Measurements from ENCODE around the gene ONECUT1. TPM values are rescaled to one million over a fixed set of nuclear protein-coding genes. Genes with fewer than 3 reads are reported as not detected.

The ONECUT1 gene
- total and polyA plus RNA-seq, 2 experiments from 2014 or later, result 5.9 to 9.5 TPM

- H3K79me2 ChIP-seq, result no peaks in the 10 kb centered on the region
- 53% methylated on average over 3 of the region's 3 CpGs for WGBS (ENCODE audit: low lambda C conversion rate, missing lambda C conversion rate)
- TF ChIP-seq EZH2phosphoT487 (IDR thresholded peaks at IDR 0.05; ENCODE audit: low read depth, severe bottlenecking, unreplicated experiment) (no peak), EZH2 (IDR thresholded peaks at IDR 0.05; ENCODE audit: borderline replicate concordance) (no peak)
Observed at GRCh38 chr15:52731004-52731403, 59.1 kb downstream of the ONECUT1 start.

GRCh38 chr15:52730594-52730993, 59.5 kb downstream of the ONECUT1 start:
- 83% methylated on average over 7 of the region's 7 CpGs for WGBS (ENCODE audit: low lambda C conversion rate, missing lambda C conversion rate)
- no peak overlapping the region for H3K27ac ChIP-seq
- H3K4me3 ChIP-seq, result no peak overlapping the region
- TF ChIP-seq EZH2phosphoT487 (IDR thresholded peaks at IDR 0.05; ENCODE audit: low read depth, severe bottlenecking, unreplicated experiment) (no peak), EZH2 (IDR thresholded peaks at IDR 0.05; ENCODE audit: borderline replicate concordance) (no peak), CTCF (IDR thresholded peaks at IDR 0.05; ENCODE audit: poor library complexity) (no peak)
- no peaks in the 10 kb centered on the region for H3K27me3 ChIP-seq
- no peaks in the 10 kb centered on the region for H3K9me2 ChIP-seq (replicated peaks; ENCODE audit: insufficient read depth)
- H2AFZ ChIP-seq, result no peak overlapping the region
- no peaks in the 10 kb centered on the region for H3K79me2 ChIP-seq
- H3K36me3 ChIP-seq (replicated peaks; ENCODE audit: insufficient read depth, low read depth), result no peaks in the 10 kb centered on the region
- peaks cover 7% of the 10 kb centered on the region for H3K4me1 ChIP-seq (ENCODE audit: insufficient read depth)
- H3K9me3 ChIP-seq (ENCODE audit: low read depth), result no peaks in the 10 kb centered on the region
- DNase-seq (ENCODE audit: low spot score), result no peak
- H3K4me2 ChIP-seq, result no peak overlapping the region
- no peaks in the 10 kb centered on the region for H4K20me1 ChIP-seq (ENCODE audit: insufficient read depth, poor library complexity, severe bottlenecking)

More at GRCh38 chr15:52731004-52731403, 59.1 kb downstream of the ONECUT1 start:
- Histone ChIP-seq H2AFZ (no peak overlapping the region), H3K27ac (no peak overlapping the region), H3K4me2 (no peak overlapping the region), H4K20me1 (ENCODE audit: insufficient read depth, poor library complexity, severe bottlenecking) (no peaks in the 10 kb centered on the region), H3K36me3 (replicated peaks; ENCODE audit: insufficient read depth, low read depth) (no peaks in the 10 kb centered on the region), H3K4me3 (no peak overlapping the region), H3K9me2 (replicated peaks; ENCODE audit: insufficient read depth) (no peaks in the 10 kb centered on the region), H3K27me3 (no peaks in the 10 kb centered on the region), H3K4me1 (ENCODE audit: insufficient read depth) (peaks cover 7% of the 10 kb centered on the region), H3K9me3 (ENCODE audit: low read depth) (no peaks in the 10 kb centered on the region)
- DNase-seq (ENCODE audit: low spot score), result no peak

GRCh38 chr15:52730173-52730572, 60.0 kb downstream of the ONECUT1 start:
- WGBS (ENCODE audit: low lambda C conversion rate, missing lambda C conversion rate), result 68% methylated on average over 4 of the region's 4 CpGs
- no peaks in the 10 kb centered on the region for H3K9me2 ChIP-seq (replicated peaks; ENCODE audit: insufficient read depth)
- no peak overlapping the region for H3K4me3 ChIP-seq
- no peak overlapping the region for H3K4me2 ChIP-seq
- H3K4me1 ChIP-seq (ENCODE audit: insufficient read depth), result peaks cover 7% of the 10 kb centered on the region
- no peaks in the 10 kb centered on the region for H3K27me3 ChIP-seq
- H3K9me3 ChIP-seq (ENCODE audit: low read depth), result no peaks in the 10 kb centered on the region
- H4K20me1 ChIP-seq (ENCODE audit: insufficient read depth, poor library complexity, severe bottlenecking), result no peaks in the 10 kb centered on the region
- no peaks in the 10 kb centered on the region for H3K36me3 ChIP-seq (replicated peaks; ENCODE audit: insufficient read depth, low read depth)
- TF ChIP-seq CTCF (IDR thresholded peaks at IDR 0.05; ENCODE audit: poor library complexity), result no peak
- no peak for TF ChIP-seq EZH2 (IDR thresholded peaks at IDR 0.05; ENCODE audit: borderline replicate concordance)
- TF ChIP-seq EZH2phosphoT487 (IDR thresholded peaks at IDR 0.05; ENCODE audit: low read depth, severe bottlenecking, unreplicated experiment), result no peak
- H3K79me2 ChIP-seq, result no peaks in the 10 kb centered on the region
- H3K27ac ChIP-seq, result no peak overlapping the region
- no peak overlapping the region for H2AFZ ChIP-seq
- no peak for DNase-seq (ENCODE audit: low spot score)

- no peak overlapping the region for H3K4me3 ChIP-seq
- 57% methylated on average over 2 of the region's 2 CpGs for WGBS (ENCODE audit: low lambda C conversion rate, missing lambda C conversion rate)
- peaks cover 4% of the 10 kb centered on the region for H3K4me1 ChIP-seq (ENCODE audit: insufficient read depth)
- no peaks in the 10 kb centered on the region for H3K9me3 ChIP-seq (ENCODE audit: low read depth)
- H3K27me3 ChIP-seq, result no peaks in the 10 kb centered on the region
- no peaks in the 10 kb centered on the region for H3K9me2 ChIP-seq (replicated peaks; ENCODE audit: insufficient read depth)
- no peaks in the 10 kb centered on the region for H3K79me2 ChIP-seq
- no peaks in the 10 kb centered on the region for H4K20me1 ChIP-seq (ENCODE audit: insufficient read depth, poor library complexity, severe bottlenecking)
- H3K36me3 ChIP-seq (replicated peaks; ENCODE audit: insufficient read depth, low read depth), result no peaks in the 10 kb centered on the region
- no peak overlapping the region for H3K27ac ChIP-seq
- no peak for DNase-seq (ENCODE audit: low spot score)
- H2AFZ ChIP-seq, result no peak overlapping the region
- TF ChIP-seq EZH2phosphoT487 (IDR thresholded peaks at IDR 0.05; ENCODE audit: low read depth, severe bottlenecking, unreplicated experiment), result no peak
- no peak for TF ChIP-seq EZH2 (IDR thresholded peaks at IDR 0.05; ENCODE audit: borderline replicate concordance)
- no peak for TF ChIP-seq CTCF (IDR thresholded peaks at IDR 0.05; ENCODE audit: poor library complexity)
- H3K4me2 ChIP-seq, result no peak overlapping the region
Observed at GRCh38 chr15:52728899-52729298, 61.2 kb downstream of the ONECUT1 start.
